ENCODE measurements around the gene BMPR2. TPM values are rescaled to one million over a fixed set of nuclear protein-coding genes. Genes with fewer than 3 reads are reported as not detected.

The BMPR2 gene
- total and polyA plus RNA-seq, 3 donors from 2014 or later: 25.4 to 61.3 (median 53.5) TPM

- Histone ChIP-seq H3K27me3 (no peaks in the 10 kb centered on the region), H3K4me1 (peaks cover 15% of the 10 kb centered on the region), H3K36me3 (ENCODE audit: low read depth, missing control alignments) (no peaks in the 10 kb centered on the region), H3K9me3 (no peaks in the 10 kb centered on the region), H3K4me3 (no peak overlapping the region), H3K27ac (peak overlapping the region in 1 of 2 donors; percentile 53)
- intact Hi-C loops (cut with DNase I; ENCODE audit: low total_unique reads): no loop called here
- DNase-seq: no peak
- no peak for TF ChIP-seq CTCF (IDR thresholded peaks at IDR 0.05)
- TF ChIP-seq POLR2A (IDR thresholded peaks at IDR 0.05): no peak
- WGBS, 2 donors: 54 to 59% methylated on average over 3 of the region's 3 CpGs
These were observed 233.4 kb downstream of the BMPR2 start for GRCh38 chr2:202609381-202610145.

DNA sequence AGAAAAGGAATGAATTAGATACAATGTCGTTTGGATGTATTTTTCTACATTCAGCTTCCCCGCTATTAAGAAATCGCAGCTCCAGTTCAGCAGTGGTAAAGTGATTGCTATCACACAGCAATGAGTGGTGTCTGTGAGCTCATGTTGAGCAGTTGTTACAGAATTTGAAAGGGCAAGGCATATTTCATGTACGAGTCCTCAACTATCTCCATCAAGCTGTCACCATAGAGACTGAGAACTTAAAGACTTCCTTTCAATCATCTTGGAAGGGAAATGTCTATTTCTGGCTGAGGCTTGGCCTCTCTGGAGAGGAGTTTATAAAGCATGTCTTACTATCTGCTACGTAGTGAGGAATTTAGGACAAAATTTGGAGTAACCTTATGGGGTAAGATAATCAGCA lies 234.3 kb downstream of the BMPR2 start:
- peak overlapping the region in 1 of 2 donors; percentile 21 for H3K27ac ChIP-seq
- WGBS, 2 donors: 87% methylated on average over 5 of the region's 5 CpGs
- H3K27me3 ChIP-seq: no peaks in the 10 kb centered on the region
- TF ChIP-seq CTCF (IDR thresholded peaks at IDR 0.05): no peak
- TF ChIP-seq POLR2A (IDR thresholded peaks at IDR 0.05): no peak
- no peaks in the 10 kb centered on the region for H3K36me3 ChIP-seq (ENCODE audit: low read depth, missing control alignments)
- DNase-seq: no peak
- intact Hi-C loops (cut with DNase I; ENCODE audit: low total_unique reads): no loop called here
- H3K9me3 ChIP-seq: no peaks in the 10 kb centered on the region
- H3K4me3 ChIP-seq: no peak overlapping the region
- H3K4me1 ChIP-seq: peaks cover 15% of the 10 kb centered on the region

GRCh38 chr2:202612145-202612544 lies 236.0 kb downstream of the BMPR2 start:
- intact Hi-C loops (cut with DNase I; ENCODE audit: low total_unique reads): no loop called here
- Histone ChIP-seq H3K4me3 (no peak overlapping the region), H3K36me3 (ENCODE audit: low read depth, missing control alignments) (no peaks in the 10 kb centered on the region), H3K4me1 (peaks cover 15% of the 10 kb centered on the region), H3K27me3 (no peaks in the 10 kb centered on the region), H3K27ac (no peak overlapping the region), H3K9me3 (no peaks in the 10 kb centered on the region)
- 94 to 100% methylated on average over 1 of the region's 1 CpG for WGBS, 2 donors
- DNase-seq: no peak
- TF ChIP-seq CTCF (IDR thresholded peaks at IDR 0.05) (no peak), POLR2A (IDR thresholded peaks at IDR 0.05) (no peak)

DNA sequence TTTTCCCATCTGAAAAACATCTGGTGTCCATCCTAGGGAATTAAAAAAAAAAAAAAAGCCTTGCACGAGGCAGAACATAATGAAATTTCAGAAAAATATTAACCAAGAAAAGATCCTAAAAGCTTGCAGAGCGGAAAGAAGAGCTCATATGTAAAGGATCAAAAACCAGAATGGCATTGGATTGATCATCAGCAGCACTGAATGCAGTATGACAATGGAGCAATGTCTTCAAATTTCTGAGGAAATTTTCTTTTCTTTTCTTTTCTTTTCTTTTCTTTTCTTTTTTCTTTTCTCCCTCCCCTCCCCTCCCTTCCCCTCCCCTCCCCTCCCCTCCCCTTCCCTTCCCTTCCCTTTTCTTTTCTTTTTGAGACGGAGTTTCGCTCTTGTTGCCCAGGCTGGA lies 237.4 kb downstream of the BMPR2 start:
- no peak overlapping the region for H3K4me3 ChIP-seq
- no peak overlapping the region for H3K27ac ChIP-seq
- H3K9me3 ChIP-seq: no peaks in the 10 kb centered on the region
- no peak for DNase-seq
- H3K36me3 ChIP-seq (ENCODE audit: low read depth, missing control alignments): no peaks in the 10 kb centered on the region
- intact Hi-C loops (cut with DNase I; ENCODE audit: low total_unique reads): no loop called here
- H3K4me1 ChIP-seq: peaks cover 15% of the 10 kb centered on the region
- WGBS, 2 donors: 55 to 62% methylated on average over 4 of the region's 4 CpGs
- TF ChIP-seq POLR2A (IDR thresholded peaks at IDR 0.05) (no peak), CTCF (IDR thresholded peaks at IDR 0.05) (no peak)
- no peaks in the 10 kb centered on the region for H3K27me3 ChIP-seq

Small RNAs within 50 kb of the gene (small RNA-seq; reads per million reads assigned to genes)
- 0 reads per million in 2 donors for gene MTND4LP17
- 0 reads per million in 2 donors for gene RN7SL753P

Other genes with a start within 250 kb of the BMPR2 start
- 10 to 100 TPM; 59.0 to 61.4 TPM for gene SUMO1, start 137.7 kb upstream of the BMPR2 start, total RNA-seq
- 98.8 TPM for gene SUMO1, start 137.7 kb upstream of the BMPR2 start, polyA plus RNA-seq (ENCODE audit: insufficient read depth, low read depth, low replicate concordance)
- gene NOP58, start 110.6 kb upstream of the BMPR2 start, total RNA-seq: 10 to 100 TPM; 55.3 to 61.8 TPM
- gene NOP58, start 110.6 kb upstream of the BMPR2 start, polyA plus RNA-seq (ENCODE audit: insufficient read depth, low read depth, low replicate concordance): 19.4 TPM

Data from testis (tissue), 3 donors.